HepG2 (cell line): ENCODE results near the gene CAMSAP2. TPM values are rescaled to one million over a fixed set of nuclear protein-coding genes. Genes with fewer than 3 reads are reported as not detected.

Experiments used
- CEBPG ChIP-seq: IDR thresholded peaks from 2 replicates; pipeline ENCODE4 v1.6.1; 2016
- CREM ChIP-seq, 2 experiments: sonication (generic) in 1 of 2; formaldehyde crosslinking in 1 of 2; IDR thresholded peaks; 2 replicates each; pipeline versions ENCODE4 v1.4.0 to v1.6.1; 2016 to 2020; ENCODE audit warnings: antibody characterized with exemption in 1 of 2, mild to moderate bottlenecking in 1 of 2, missing genetic modification reagents in 1 of 2
- EED ChIP-seq: sonication (generic); formaldehyde crosslinking; IDR thresholded peaks from 2 replicates; pipeline ENCODE4 v1.5.0; 2020; ENCODE audit warnings: mild to moderate bottlenecking, missing genetic modification reagents
- FOSL1 ChIP-seq: sonication (generic); formaldehyde crosslinking; IDR thresholded peaks from 2 replicates; pipeline ENCODE4 v1.9.0; 2021; ENCODE audit warnings: missing genetic modification reagents, borderline replicate concordance
- NCOA5 ChIP-seq: sonication (generic); formaldehyde crosslinking; IDR thresholded peaks from 2 replicates; pipeline ENCODE4 v1.4.0; 2020; ENCODE audit warnings: missing genetic modification reagents
- NR2F2 ChIP-seq: IDR thresholded peaks from 2 replicates; pipeline ENCODE4 v1.6.1; 2012; ENCODE audit warnings: low read depth, inconsistent platforms, borderline replicate concordance
- POLR2A ChIP-seq, 2 experiments: IDR thresholded peaks; 2 replicates each; pipeline ENCODE4 v1.6.1; 2011; ENCODE audit warnings: low read depth in 2 of 2, low read length in 2 of 2, mild to moderate bottlenecking in 1 of 2, moderate library complexity in 1 of 2; ENCODE audit not compliant: insufficient read depth in 1 of 2
- RFXANK ChIP-seq: IDR thresholded peaks from 2 replicates; pipeline ENCODE4 v1.6.1; 2016
- SKI ChIP-seq: fragments of 450-650 bp; IDR thresholded peaks from one replicate; pipeline ENCODE4 v1.6.1; 2018; ENCODE audit warnings: mild to moderate bottlenecking; ENCODE audit not compliant: partially characterized antibody
- SMYD3 ChIP-seq: sonication (generic); formaldehyde crosslinking; IDR thresholded peaks from 2 replicates; pipeline ENCODE4 v1.8.1; 2023; ENCODE audit warnings: mild to moderate bottlenecking, missing genetic modification reagents
- SNAI1 ChIP-seq: sonication (generic); formaldehyde crosslinking; IDR thresholded peaks from 2 replicates; pipeline ENCODE4 v1.5.0; 2020; ENCODE audit warnings: mild to moderate bottlenecking, missing genetic modification reagents, borderline replicate concordance
- TCF12 ChIP-seq, 2 experiments: fragments of 450-650 bp in 1 of 2; sonication (generic) in 1 of 2; formaldehyde crosslinking in 1 of 2; IDR thresholded peaks; 2 replicates each; pipeline versions ENCODE4 v1.6.1 to v1.8.0; 2017 to 2022; ENCODE audit warnings: antibody characterized with exemption in 1 of 2, mild to moderate bottlenecking in 1 of 2, missing genetic modification reagents in 1 of 2, moderate library complexity in 1 of 2
- ZIK1 ChIP-seq: sonication (generic); formaldehyde crosslinking; IDR thresholded peaks from 2 replicates; pipeline ENCODE4 v1.5.0; 2020; ENCODE audit warnings: mild to moderate bottlenecking, low read depth, missing genetic modification reagents, borderline replicate concordance
- ZMYM3 ChIP-seq: sonication (generic); formaldehyde crosslinking; IDR thresholded peaks from 2 replicates; pipeline ENCODE4 v1.5.1; 2020; ENCODE audit warnings: mild to moderate bottlenecking, missing genetic modification reagents
- ZNF235 ChIP-seq: sonication (generic); formaldehyde crosslinking; IDR thresholded peaks from 2 replicates; pipeline ENCODE4 v1.8.1; 2023; ENCODE audit warnings: mild to moderate bottlenecking, missing genetic modification reagents, borderline replicate concordance
- ZNF484 ChIP-seq: sonication (generic); formaldehyde crosslinking; IDR thresholded peaks from 2 replicates; pipeline ENCODE4 v1.5.1; 2020; ENCODE audit warnings: mild to moderate bottlenecking, low read depth, missing genetic modification reagents, borderline replicate concordance
- ZNF530 ChIP-seq: sonication (generic); formaldehyde crosslinking; IDR thresholded peaks from 2 replicates; pipeline ENCODE4 v1.5.0; 2020; ENCODE audit warnings: low read depth, mild to moderate bottlenecking, missing genetic modification reagents
- ZNF558 ChIP-seq: sonication (generic); formaldehyde crosslinking; IDR thresholded peaks from 2 replicates; pipeline ENCODE4 v1.9.0; 2022; ENCODE audit warnings: mild to moderate bottlenecking, missing genetic modification reagents, borderline replicate concordance
- ZNF572 ChIP-seq: sonication (generic); formaldehyde crosslinking; IDR thresholded peaks from 2 replicates; pipeline ENCODE4 v1.5.1; 2020; ENCODE audit warnings: mild to moderate bottlenecking, missing genetic modification reagents
- polyA plus RNA-seq, 8 experiments: library from polyadenylated mRNA; depleted of rRNA in 3 of 8; stranded (reverse) in 7 of 8; unstranded in 1 of 8; fragments of >200 nt; fragmentation: Illumina TruSeq in 4 of 8; extraction: Trizol in 4 of 8; gene quantifications; 2 replicates each; pipeline versions ENCODE4 v1.2.1 to v1.2.3, GENCODE V29; 2011 to 2016; ENCODE audit warnings: low read depth in 4 of 8, missing spikeins in 1 of 8, mixed read lengths in 1 of 8; ENCODE audit not compliant: insufficient read depth in 1 of 8
- total RNA-seq, 5 experiments: library from RNA; depleted of rRNA; stranded (reverse); fragments of >200 nt; fragmentation: Illumina TruSeq; extraction: Trizol; gene quantifications; 2 replicates each; pipeline ENCODE4 v1.2.3, GENCODE V29; 2016; ENCODE audit warnings: low read depth in 1 of 5
- TF ChIP-seq, protein P1 (sequence below): sonication (generic); formaldehyde crosslinking; IDR thresholded peaks from 2 replicates; pipeline ENCODE4 v1.5.0; 2020; ENCODE audit warnings: missing genetic modification reagents
- TF ChIP-seq, protein P2 (sequence below): sonication (generic); formaldehyde crosslinking; IDR thresholded peaks from 2 replicates; pipeline ENCODE4 v1.8.1; 2023; ENCODE audit warnings: mild to moderate bottlenecking, missing genetic modification reagents, borderline replicate concordance
- TF ChIP-seq, protein P3 (sequence below): sonication (generic); formaldehyde crosslinking; IDR thresholded peaks from 2 replicates; pipeline ENCODE4 v1.5.0; 2020; ENCODE audit warnings: mild to moderate bottlenecking, missing genetic modification reagents, moderate library complexity
- TF ChIP-seq, protein P4 (sequence below): sonication (generic); formaldehyde crosslinking; IDR thresholded peaks from 2 replicates; pipeline ENCODE4 v1.5.1; 2020; ENCODE audit warnings: mild to moderate bottlenecking, missing genetic modification reagents, moderate library complexity
- TF ChIP-seq, protein P5 (sequence below): IDR thresholded peaks from 2 replicates; pipeline ENCODE4 v1.6.1; 2012; ENCODE audit warnings: inconsistent platforms

Gene CAMSAP2
- total and polyA plus RNA-seq, 2 of the 13 experiments (the other 11 are each of a cell fraction or from before 2014, with no cell fraction given), result 3.4 to 8.2 TPM

DNA sequence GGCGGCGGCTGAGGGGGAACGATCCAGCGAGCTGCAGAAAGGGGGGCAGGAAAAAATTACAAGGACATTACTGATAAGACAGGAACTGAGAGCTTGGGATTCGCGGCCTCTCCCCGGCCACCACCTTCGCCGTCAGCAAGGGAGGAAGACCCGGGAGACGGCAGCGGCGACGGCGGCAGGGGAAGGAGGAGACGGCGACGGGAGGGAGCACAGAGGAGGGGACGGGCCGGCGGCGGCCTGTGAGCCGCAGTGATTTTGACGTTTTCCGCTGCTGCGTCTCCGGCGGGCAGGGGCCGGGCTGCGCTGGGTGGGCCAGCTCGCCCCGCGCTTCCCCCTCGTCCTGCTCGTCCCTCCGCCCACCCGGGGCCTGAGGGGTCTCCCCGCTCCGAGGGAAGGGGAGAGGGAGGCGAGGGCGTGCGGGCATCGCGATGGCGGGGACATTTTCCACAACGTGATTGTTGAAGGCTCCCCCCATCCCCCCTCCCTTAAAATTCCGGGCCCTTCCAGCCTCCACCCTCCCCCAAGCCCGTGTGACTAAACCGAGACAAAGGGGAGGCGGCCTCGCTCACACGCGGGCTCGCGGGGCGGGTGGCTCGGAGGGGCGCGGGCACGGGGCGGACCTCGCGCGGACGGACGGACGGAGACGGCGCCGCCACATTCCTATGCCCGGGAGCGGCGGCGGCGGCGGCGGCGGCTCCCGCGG is 407 bp downstream of the CAMSAP2 start (continued):
- TF ChIP-seq CREM (IDR thresholded peaks at IDR 0.05) (no peak; the same call in 1 of the 2 replicates), CREM (CRISPR knock-in tag; IDR thresholded peaks at IDR 0.05) (no peak), EED (CRISPR knock-in tag) (peak; percentile 81), ZNF484 (CRISPR knock-in tag) (no peak), ZNF530 (CRISPR knock-in tag) (no peak), ZNF572 (CRISPR knock-in tag) (peak; percentile 77; the same call in 1 of the 2 replicates), TCF12 (IDR thresholded peaks at IDR 0.05) (no peak), TCF12 (CRISPR knock-in tag; IDR thresholded peaks at IDR 0.05) (no peak), ZMYM3 (CRISPR knock-in tag) (peak; percentile 34; the same call in 1 of the 2 replicates), SMYD3 (CRISPR knock-in tag) (no peak), NR2F2 (no peak), SNAI1 (CRISPR knock-in tag) (no peak; the same call in 1 of the 2 replicates), ZNF235 (no peak; the same call in 1 of the 2 replicates), CEBPG (no peak), SKI (peak; percentile 77), POLR2A (IDR thresholded peaks at IDR 0.05; ENCODE audit: insufficient read depth in 1 of 2, low read depth in 2 of 2, low read length in 2 of 2) (peak; percentile 44 to 67), RFXANK (CRISPR knock-in tag) (no peak), FOSL1 (CRISPR knock-in tag) (no peak), ZIK1 (CRISPR knock-in tag) (no peak), ZNF558 (no peak), NCOA5 (CRISPR knock-in tag) (no peak)
- TF ChIP-seq, protein P1, sequence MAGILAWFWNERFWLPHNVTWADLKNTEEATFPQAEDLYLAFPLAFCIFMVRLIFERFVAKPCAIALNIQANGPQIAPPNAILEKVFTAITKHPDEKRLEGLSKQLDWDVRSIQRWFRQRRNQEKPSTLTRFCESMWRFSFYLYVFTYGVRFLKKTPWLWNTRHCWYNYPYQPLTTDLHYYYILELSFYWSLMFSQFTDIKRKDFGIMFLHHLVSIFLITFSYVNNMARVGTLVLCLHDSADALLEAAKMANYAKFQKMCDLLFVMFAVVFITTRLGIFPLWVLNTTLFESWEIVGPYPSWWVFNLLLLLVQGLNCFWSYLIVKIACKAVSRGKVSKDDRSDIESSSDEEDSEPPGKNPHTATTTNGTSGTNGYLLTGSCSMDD, result no peak
- TF ChIP-seq, protein P2, sequence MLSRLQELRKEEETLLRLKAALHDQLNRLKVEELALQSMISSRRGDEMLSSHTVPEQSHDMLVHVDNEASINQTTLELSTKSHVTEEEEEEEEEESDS (CRISPR knock-in tag), result no peak
- TF ChIP-seq, protein P3, sequence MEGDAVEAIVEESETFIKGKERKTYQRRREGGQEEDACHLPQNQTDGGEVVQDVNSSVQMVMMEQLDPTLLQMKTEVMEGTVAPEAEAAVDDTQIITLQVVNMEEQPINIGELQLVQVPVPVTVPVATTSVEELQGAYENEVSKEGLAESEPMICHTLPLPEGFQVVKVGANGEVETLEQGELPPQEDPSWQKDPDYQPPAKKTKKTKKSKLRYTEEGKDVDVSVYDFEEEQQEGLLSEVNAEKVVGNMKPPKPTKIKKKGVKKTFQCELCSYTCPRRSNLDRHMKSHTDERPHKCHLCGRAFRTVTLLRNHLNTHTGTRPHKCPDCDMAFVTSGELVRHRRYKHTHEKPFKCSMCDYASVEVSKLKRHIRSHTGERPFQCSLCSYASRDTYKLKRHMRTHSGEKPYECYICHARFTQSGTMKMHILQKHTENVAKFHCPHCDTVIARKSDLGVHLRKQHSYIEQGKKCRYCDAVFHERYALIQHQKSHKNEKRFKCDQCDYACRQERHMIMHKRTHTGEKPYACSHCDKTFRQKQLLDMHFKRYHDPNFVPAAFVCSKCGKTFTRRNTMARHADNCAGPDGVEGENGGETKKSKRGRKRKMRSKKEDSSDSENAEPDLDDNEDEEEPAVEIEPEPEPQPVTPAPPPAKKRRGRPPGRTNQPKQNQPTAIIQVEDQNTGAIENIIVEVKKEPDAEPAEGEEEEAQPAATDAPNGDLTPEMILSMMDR (CRISPR knock-in tag), result no peak
- TF ChIP-seq, protein P4, sequence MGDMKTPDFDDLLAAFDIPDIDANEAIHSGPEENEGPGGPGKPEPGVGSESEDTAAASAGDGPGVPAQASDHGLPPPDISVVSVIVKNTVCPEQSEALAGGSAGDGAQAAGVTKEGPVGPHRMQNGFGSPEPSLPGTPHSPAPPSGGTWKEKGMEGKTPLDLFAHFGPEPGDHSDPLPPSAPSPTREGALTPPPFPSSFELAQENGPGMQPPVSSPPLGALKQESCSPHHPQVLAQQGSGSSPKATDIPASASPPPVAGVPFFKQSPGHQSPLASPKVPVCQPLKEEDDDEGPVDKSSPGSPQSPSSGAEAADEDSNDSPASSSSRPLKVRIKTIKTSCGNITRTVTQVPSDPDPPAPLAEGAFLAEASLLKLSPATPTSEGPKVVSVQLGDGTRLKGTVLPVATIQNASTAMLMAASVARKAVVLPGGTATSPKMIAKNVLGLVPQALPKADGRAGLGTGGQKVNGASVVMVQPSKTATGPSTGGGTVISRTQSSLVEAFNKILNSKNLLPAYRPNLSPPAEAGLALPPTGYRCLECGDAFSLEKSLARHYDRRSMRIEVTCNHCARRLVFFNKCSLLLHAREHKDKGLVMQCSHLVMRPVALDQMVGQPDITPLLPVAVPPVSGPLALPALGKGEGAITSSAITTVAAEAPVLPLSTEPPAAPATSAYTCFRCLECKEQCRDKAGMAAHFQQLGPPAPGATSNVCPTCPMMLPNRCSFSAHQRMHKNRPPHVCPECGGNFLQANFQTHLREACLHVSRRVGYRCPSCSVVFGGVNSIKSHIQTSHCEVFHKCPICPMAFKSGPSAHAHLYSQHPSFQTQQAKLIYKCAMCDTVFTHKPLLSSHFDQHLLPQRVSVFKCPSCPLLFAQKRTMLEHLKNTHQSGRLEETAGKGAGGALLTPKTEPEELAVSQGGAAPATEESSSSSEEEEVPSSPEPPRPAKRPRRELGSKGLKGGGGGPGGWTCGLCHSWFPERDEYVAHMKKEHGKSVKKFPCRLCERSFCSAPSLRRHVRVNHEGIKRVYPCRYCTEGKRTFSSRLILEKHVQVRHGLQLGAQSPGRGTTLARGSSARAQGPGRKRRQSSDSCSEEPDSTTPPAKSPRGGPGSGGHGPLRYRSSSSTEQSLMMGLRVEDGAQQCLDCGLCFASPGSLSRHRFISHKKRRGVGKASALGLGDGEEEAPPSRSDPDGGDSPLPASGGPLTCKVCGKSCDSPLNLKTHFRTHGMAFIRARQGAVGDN, result peak; percentile 81
- TF ChIP-seq, protein P5, sequence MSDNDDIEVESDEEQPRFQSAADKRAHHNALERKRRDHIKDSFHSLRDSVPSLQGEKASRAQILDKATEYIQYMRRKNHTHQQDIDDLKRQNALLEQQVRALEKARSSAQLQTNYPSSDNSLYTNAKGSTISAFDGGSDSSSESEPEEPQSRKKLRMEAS, result peak; percentile 65
